ENCODE results near the gene FBH1. TPM values are rescaled to one million over a fixed set of nuclear protein-coding genes. Genes with fewer than 3 reads are reported as not detected.

Gene FBH1
- total RNA-seq, 2 experiments from 2014 or later, result 33.9 to 34.2 TPM

DNA sequence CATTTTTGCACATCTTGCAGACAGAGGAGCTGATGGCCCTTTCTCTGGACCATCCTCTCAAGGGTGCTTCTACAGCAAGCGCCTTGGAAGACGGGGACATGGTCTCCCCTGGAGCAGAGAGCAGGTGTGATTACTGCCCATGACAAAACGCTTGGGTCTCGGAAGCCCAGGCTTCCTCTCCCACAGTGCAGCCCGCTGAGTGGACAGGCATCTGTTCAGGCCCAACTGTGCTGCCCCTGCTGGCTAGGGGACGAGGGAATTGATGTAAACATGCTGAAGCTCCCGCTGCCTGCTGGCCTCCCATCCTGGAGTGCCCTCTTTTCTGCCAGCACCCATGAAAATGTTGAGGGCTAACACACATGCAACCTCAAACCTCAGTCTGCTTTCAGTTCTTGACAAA lies 73.0 kb downstream of the FBH1 start:
- no peaks in the 10 kb centered on the region for H3K9me3 Mint-ChIP-seq
- H3K4me3 Mint-ChIP-seq, result no peak overlapping the region
- no peak for DNase-seq
- TF ChIP-seq, protein P1, sequence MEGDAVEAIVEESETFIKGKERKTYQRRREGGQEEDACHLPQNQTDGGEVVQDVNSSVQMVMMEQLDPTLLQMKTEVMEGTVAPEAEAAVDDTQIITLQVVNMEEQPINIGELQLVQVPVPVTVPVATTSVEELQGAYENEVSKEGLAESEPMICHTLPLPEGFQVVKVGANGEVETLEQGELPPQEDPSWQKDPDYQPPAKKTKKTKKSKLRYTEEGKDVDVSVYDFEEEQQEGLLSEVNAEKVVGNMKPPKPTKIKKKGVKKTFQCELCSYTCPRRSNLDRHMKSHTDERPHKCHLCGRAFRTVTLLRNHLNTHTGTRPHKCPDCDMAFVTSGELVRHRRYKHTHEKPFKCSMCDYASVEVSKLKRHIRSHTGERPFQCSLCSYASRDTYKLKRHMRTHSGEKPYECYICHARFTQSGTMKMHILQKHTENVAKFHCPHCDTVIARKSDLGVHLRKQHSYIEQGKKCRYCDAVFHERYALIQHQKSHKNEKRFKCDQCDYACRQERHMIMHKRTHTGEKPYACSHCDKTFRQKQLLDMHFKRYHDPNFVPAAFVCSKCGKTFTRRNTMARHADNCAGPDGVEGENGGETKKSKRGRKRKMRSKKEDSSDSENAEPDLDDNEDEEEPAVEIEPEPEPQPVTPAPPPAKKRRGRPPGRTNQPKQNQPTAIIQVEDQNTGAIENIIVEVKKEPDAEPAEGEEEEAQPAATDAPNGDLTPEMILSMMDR (IDR thresholded peaks at IDR 0.05), result no peak
- no peaks in the 10 kb centered on the region for H3K4me1 Mint-ChIP-seq (ENCODE audit: low read depth)
- no peak overlapping the region for H3K27ac Mint-ChIP-seq
- Histone ChIP-seq H3K27me3 (ENCODE audit: control insufficient read depth in 1 of 2, insufficient read depth in 2 of 2, low read length in 2 of 2) (no peaks in the 10 kb centered on the region), H3K4me3 (ENCODE audit: low read length) (no peak overlapping the region), H3K36me3 (ENCODE audit: insufficient read depth, low read length) (peaks cover 62% of the 10 kb centered on the region), H3K9me3 (ENCODE audit: control insufficient read depth in 1 of 2, insufficient read depth in 1 of 2, low read length in 2 of 2) (no peaks in the 10 kb centered on the region), H3K4me1 (ENCODE audit: insufficient read depth, low read length) (no peaks in the 10 kb centered on the region), H3K27ac (ENCODE audit: low read depth in 1 of 2, low read length in 2 of 2) (no peak overlapping the region)
- ATAC-seq (ENCODE audit: poor library complexity), result no peak
- no peaks in the 10 kb centered on the region for H3K27me3 Mint-ChIP-seq
- intact Hi-C loops (cut with DNase I, micrococcal nuclease), result no loop called here
- CTCF ChIA-PET, result no interaction called here
- POLR2A ChIA-PET, result no interaction called here
- peaks cover 9% of the 10 kb centered on the region for H3K36me3 Mint-ChIP-seq (ENCODE audit: low read depth)

DNA sequence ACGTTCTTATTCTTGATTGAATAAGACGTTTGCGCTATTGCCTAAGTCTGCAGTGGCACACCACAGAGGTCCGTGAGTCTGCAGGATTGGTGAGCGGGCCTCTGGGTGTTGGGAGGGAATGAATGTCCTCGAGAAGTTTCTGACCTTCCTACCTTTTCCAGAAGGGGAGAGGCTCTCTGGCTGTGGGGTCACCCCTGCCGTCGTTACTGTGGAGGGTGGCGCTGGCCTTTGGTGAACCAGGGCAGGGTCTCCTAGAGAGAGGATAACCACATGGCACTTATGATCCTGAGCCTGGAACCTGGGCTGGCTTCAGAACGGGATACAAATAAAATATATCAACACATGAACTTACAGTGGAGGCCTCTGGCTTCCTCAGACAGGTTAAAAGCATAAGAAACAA lies 73.5 kb downstream of the FBH1 start:
- Histone ChIP-seq H3K4me3 (ENCODE audit: low read length) (no peak overlapping the region), H3K4me1 (ENCODE audit: insufficient read depth, low read length) (peaks cover 3% of the 10 kb centered on the region), H3K27me3 (ENCODE audit: control insufficient read depth in 1 of 2, insufficient read depth in 2 of 2, low read length in 2 of 2) (no peaks in the 10 kb centered on the region), H3K9me3 (ENCODE audit: control insufficient read depth in 1 of 2, insufficient read depth in 1 of 2, low read length in 2 of 2) (no peaks in the 10 kb centered on the region), H3K36me3 (ENCODE audit: insufficient read depth, low read length) (peaks cover 63% of the 10 kb centered on the region), H3K27ac (ENCODE audit: low read depth in 1 of 2, low read length in 2 of 2) (no peak overlapping the region)
- no peaks in the 10 kb centered on the region for H3K9me3 Mint-ChIP-seq
- ATAC-seq (ENCODE audit: poor library complexity) (no peak), DNase-seq (no peak)
- ChIA-PET CTCF (no interaction called here), POLR2A (no interaction called here)
- no peaks in the 10 kb centered on the region for H3K27me3 Mint-ChIP-seq
- TF ChIP-seq, protein P1 (IDR thresholded peaks at IDR 0.05), result no peak
- no peaks in the 10 kb centered on the region for H3K4me1 Mint-ChIP-seq (ENCODE audit: low read depth)
- intact Hi-C loops (cut with DNase I, micrococcal nuclease), result no loop called here
- H3K36me3 Mint-ChIP-seq (ENCODE audit: low read depth), result peaks cover 12% of the 10 kb centered on the region
- no peak overlapping the region for H3K27ac Mint-ChIP-seq
- no peak overlapping the region for H3K4me3 Mint-ChIP-seq

DNA sequence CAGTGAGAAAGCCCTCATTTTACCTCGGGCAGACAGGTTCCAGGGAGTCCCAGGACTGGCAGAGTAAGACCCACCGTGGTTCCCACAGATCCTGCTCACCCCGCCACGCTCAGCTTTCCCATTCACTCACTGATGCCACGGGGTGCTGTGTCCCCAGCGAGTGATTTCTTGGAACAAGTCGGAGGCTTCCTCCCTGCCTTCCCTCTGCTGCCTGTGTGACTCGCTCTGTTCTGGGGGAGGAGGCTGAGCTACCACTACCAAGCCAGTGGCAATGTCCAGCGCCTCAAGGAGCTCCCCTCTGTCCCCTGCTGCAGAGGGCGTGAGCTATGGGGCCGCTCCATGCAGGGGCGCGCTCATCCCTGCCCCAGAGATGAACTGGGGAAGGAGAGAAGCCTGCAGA lies 74.7 kb downstream of the FBH1 start:
- H3K4me1 ChIP-seq (ENCODE audit: insufficient read depth, low read length), result peaks cover 4% of the 10 kb centered on the region
- no peak overlapping the region for H3K27ac ChIP-seq (ENCODE audit: low read depth in 1 of 2, low read length in 2 of 2)
- no peaks in the 10 kb centered on the region for H3K4me1 Mint-ChIP-seq (ENCODE audit: low read depth)
- ChIA-PET POLR2A (no interaction called here), CTCF (no interaction called here)
- no peaks in the 10 kb centered on the region for H3K27me3 Mint-ChIP-seq
- H3K4me3 Mint-ChIP-seq, result no peak overlapping the region
- H3K27ac Mint-ChIP-seq, result no peak overlapping the region
- no peaks in the 10 kb centered on the region for H3K9me3 Mint-ChIP-seq
- DNase-seq (no peak), ATAC-seq (ENCODE audit: poor library complexity) (no peak)
- H3K36me3 Mint-ChIP-seq (ENCODE audit: low read depth), result peaks cover 13% of the 10 kb centered on the region
- H3K36me3 ChIP-seq (ENCODE audit: insufficient read depth, low read length), result peaks cover 56% of the 10 kb centered on the region
- H3K9me3 ChIP-seq (ENCODE audit: control insufficient read depth in 1 of 2, insufficient read depth in 1 of 2, low read length in 2 of 2), result no peaks in the 10 kb centered on the region
- H3K27me3 ChIP-seq (ENCODE audit: control insufficient read depth in 1 of 2, insufficient read depth in 2 of 2, low read length in 2 of 2), result no peaks in the 10 kb centered on the region
- TF ChIP-seq, protein P1 (IDR thresholded peaks at IDR 0.05), result no peak
- intact Hi-C loops (cut with DNase I, micrococcal nuclease), result no loop called here
- no peak overlapping the region for H3K4me3 ChIP-seq (ENCODE audit: low read length)
